EL (cell line): ENCODE results near the gene SAP25.

Experiments used
- DNase-seq: peaks from one replicate; pipeline ENCODE4 v3.0.0-alpha.2; 2016

The SAP25 gene

DNA sequence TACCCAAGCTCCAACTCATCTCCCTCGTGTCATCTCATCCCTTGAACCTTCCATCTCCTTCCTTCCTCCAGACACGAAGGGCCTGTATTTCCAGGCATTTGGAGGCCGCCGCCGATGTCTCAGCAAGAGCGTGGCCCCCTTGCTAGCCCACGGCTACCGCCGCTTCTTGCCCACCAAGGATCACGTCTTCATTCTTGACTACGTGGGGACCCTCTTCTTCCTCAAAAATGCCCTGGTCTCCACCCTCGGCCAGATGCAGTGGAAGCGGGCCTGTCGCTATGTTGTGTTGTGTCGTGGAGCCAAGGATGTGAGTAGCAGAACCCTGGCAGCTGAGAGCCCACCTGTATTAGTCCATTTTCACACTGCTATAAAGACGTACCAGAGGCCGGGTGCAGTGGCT, 17.9 kb upstream of the SAP25 start:
- no peak for DNase-seq

- no peak for DNase-seq
Observed at GRCh38 chr7:100590077-100590737, 16.5 kb upstream of the SAP25 start.

DNA sequence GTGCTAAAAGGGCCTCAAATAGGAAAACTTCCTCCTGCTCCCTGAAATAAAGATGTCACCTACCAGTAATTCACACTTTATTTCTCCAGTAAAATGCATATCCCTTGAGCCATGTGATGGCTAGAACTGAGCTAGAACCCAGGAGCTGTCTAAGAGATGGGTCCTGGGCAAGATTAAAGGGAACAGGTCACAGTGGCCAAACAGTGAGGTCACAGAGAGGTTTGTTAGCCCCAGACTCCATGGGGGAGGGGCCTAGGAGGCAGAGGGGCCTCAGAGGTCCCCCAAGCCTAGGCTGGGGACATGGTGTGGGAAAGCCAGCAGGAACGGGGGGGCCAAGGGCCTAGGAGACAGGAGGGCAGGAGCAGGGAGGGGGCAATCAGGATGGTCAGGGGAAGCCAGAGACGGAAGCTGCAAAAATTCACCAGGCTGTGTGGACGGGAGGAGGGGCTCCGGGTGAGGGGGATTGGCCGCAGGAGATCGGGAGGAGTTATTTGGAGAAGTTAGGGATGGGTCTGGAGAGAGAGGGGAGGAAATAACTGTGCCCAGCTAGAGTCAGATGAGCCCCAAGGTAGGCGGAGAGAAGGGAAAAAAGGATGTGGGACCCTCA, 15.7 kb upstream of the SAP25 start:
- no peak for DNase-seq

- DNase-seq, result peak; percentile 40
Observed at GRCh38 chr7:100588438-100588837, 14.7 kb upstream of the SAP25 start.

GRCh38 chr7:100586266-100587025, 12.7 kb upstream of the SAP25 start, which contains the start of gene FBXO24:
TSS of gene FBXO24 (plus strand) at chr7:100586328. CDS start at chr7:100586626, 298 bp downstream.
- DNase-seq, result peak; percentile 100

DNA sequence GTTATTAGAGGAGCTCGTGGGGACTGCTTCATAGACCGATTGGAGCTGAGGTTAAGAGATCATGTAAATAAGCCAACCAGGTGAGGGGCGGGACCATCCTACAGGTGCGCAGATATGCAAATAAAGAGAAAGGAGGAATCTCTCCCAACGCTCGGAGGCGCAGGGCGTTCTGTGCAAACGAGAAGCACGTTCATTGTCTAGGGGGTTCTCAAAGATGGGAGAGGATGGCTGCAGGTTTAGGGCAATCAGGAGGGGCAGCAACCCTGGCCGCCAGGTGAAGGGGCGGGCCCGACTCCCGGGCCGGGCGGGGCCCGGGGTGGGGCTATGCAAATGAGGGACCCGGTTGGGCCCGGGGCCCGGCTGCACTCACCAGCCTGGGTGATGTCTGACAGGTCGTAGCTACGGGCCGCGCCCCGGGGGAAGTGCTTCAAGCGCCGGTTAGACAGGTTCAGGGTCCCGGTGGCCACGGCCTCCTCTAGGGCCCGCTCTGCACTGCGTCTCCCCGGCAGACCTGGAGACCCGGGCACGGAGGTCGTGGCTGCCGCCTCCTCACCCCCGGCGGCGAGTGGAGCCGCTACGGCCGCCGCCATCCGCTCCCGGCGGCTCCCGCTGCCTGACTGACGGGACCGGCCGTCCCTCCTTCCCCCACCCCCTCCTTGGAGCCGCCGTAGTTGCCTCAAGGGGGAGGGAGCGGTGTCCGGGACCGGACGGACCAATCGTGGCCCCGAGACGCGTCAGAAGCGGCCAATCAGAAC, 12.0 kb upstream of the SAP25 start, which contains the start of gene LRCH4:
Gene LRCH4, minus strand, starts transcription at position 619 of the 755 bp plus-strand sequence. Its CDS starts 29 bp downstream, at position 590.
- DNase-seq, result peak; percentile 45

DNA sequence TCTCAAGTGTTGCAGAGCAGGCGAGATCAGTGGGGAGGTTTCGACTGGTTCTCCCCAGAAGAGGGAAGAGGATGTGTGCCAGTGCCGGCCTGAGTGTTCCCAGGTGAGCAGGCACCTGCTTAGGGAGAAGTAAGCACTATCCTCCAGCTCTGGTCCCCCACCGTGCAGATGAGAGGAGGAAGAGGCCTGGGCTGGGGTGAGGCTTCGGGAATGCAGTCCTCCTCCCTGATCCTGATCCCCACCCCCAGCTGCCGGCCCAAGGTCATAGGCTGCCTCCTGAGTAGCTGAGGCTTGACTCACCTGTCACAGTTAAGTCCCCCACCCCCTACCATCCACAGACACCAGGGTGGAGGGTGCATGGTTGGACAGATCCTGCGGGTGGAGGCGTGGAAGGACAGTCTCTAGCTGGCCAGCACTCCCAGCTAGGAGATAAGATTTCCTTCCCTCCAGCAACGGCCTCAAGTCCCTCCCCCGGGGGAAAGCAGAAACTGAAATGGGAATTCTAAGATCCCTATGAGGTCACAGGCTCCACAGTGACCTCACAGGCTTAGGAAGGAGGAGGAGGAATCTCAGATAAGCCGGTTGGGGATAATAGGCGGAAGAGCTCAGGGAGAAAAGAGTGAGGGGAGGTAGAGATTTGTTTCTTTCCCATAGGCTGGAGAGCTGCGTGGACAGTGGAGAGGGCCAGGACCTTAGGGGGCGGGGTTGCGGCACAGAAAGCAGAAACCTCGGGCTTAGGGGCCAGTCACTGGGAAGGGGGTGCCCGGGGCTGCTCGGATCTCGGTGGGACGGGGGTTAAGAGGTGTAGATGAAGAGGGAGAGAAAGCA, 11.2 kb upstream of the SAP25 start:
- DNase-seq, result peak; percentile 82

GRCh38 chr7:100584054-100584682, 10.5 kb upstream of the SAP25 start:
- no peak for DNase-seq

DNA sequence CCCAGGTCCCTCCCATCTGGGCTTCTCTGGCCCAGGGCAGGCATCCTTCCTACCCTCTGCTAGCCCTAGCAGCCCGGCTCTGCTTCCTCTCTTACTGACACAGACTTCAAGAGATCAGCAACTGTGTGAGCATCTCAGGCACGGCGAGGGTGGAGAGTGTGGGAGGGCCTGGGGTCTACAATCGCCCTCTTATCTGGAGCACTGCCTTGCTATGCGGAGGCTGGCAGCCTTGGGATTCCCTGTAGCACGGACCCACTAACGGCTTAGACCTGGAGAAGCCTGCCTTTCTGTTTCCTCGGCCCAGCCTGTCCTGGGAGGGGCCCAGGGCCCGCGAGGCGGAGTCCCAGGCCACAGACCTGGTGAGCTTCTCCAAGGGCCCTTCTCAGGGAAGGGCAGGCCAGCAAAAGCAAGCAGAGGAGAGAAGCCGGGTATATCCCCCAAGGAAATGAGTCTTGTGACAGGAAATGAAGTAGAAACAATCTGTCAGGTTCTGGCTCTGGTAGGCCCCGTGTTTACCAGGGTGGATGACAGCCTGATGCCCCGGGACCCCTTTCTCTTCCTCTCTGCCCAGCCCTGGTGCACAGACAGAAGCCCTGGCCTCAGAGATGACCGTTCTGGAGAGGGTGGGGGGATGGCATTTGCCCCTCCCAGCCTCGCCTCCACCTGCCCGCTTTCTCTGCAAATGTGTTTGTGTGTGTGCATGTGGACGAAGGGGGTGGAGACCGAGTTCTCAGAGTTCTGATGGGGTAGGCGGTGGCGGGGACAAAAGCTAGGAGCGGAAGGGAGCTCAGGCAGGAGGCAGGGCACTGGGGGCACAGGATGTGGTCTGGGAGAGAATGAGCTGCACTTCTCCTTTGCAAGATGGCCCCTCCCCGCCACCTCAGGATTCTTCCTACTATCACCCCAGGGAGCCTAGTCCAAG, 9.7 kb upstream of the SAP25 start:
- peak; percentile 34 for DNase-seq

DNA sequence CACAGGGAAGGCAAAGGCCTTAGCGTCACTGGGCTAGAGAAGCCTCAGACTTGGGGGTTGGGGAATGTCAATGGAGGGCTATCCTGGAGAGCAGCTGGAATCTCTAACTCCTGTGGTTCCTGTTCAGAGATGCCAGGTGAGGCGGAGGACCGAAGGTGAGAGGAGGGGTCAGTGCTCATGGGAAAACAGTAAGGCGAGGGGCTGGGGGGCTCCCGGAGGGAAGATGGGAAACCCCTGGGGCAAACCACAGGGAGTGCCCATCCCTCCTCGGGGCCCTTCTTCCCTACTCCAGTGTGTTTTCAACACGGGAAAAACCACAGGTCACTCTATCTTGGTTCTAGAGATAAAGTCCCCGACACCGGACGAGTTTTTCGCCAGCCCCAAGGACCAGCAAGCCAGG, 8.9 kb upstream of the SAP25 start:
- DNase-seq, result no peak

DNA sequence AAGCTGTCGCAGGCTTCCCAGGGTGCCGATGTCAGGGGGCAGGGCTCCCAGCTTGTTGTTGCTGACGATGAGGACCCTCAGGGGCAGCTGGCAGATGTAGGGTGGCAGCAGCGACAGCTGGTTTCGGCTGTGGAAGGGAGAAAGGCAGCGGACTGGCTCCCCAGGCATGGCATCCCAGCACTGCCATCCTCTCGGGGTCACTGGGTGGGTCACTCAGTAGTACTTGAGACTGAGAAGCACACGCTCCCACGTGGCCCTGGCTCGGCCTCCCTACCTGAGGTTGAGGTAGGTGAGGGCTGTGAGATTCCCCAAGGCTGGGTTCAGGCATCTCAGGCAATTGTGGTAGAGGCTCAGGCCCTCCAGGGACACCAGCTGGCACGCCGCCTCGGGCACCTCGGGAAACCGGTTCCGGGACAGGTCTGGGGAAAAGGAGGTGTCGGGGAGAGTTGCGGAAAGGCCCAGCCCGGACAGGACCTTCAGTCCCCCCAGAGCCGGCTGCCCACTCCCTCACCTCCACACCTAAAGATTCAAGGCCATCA, 8.4 kb upstream of the SAP25 start:
- DNase-seq, result no peak

- DNase-seq, result no peak
Observed at GRCh38 chr7:100580466-100581283, 7.0 kb upstream of the SAP25 start.

DNA sequence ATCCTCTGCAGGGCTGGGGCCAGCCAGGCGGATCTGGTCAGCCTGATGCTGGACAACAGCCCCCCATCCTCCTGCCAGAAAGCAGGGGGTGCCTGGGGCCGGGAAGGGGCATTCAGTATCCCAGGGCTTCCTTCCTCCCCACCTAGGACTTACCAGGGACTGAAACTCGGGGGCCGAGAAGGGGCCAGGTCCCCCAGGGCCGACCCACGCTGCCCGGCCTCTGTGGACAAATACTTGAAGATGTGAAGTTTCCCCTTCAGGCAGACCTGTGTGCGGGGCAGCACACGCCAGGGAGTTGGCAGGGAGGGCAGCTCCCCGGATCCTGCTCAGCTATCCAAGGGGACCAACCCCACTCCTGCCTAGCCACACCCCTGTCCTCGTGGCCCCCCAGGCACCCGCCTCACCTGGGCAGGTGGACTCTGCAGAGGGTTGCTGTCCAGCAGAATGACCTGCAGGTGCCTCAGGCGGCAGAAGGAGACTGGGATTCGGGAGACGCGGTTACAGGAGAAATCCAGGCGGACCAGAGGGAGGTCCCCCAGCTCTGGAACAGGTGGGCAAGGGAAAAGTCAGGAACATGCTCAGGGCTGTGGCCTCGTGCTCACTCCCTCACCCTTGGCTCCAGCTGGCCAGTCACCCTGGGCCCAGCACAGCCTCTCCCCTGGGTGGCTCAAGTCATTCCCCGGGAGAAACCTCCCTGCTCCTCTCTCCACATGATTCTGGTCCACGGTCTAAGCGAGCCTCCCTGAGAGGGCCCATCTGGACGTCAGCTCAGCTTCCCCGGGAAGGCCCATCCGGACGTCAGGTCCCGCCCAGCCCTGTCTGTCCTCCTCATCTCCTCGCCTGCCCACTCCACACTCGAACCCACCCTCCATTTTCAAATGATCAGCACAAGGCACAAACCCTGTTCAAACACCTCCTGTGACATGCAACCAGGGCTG, 4.8 kb upstream of the SAP25 start:
- no peak for DNase-seq

DNA sequence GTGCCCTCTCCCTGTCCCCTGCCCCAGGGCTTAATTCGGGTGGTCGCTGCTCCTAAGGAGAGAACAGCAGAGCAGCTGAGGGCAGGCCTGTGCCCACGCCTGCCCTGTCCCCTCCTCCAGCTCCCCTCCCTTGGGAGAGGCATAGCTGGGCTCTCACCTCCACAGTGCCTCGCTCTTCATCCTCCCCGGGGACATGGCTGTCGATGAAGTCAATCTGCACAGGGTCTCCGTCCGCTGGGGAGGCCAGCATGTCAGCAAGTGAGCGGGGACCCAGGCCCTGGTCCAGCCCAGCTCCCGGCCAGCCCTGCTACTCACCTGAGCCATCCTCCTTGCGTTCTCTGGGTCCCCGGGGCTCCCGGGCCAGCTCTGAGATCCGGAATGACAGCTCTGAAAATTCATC, 3.8 kb upstream of the SAP25 start:
- DNase-seq, result no peak

DNA sequence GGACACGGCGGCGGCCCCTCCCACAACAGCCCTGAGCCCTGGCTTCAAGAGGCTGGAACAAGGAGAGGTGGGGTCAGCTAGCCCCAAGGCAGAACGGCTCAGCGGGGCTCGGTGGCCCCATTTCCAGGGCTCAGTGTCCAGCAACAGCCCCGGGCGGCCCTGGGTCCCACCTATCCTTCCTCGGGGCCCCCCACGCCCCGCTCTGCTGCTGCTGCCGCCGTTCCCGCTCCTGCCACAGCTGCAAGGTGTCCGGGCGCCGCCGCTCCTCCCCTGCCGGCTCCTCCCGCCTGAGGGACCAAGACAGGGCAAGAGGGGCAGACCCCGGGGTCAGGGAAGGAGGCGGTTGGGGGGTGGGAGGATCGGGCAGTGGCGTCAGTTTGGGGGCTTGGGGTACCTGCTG, 3.4 kb upstream of the SAP25 start:
- DNase-seq, result no peak

DNA sequence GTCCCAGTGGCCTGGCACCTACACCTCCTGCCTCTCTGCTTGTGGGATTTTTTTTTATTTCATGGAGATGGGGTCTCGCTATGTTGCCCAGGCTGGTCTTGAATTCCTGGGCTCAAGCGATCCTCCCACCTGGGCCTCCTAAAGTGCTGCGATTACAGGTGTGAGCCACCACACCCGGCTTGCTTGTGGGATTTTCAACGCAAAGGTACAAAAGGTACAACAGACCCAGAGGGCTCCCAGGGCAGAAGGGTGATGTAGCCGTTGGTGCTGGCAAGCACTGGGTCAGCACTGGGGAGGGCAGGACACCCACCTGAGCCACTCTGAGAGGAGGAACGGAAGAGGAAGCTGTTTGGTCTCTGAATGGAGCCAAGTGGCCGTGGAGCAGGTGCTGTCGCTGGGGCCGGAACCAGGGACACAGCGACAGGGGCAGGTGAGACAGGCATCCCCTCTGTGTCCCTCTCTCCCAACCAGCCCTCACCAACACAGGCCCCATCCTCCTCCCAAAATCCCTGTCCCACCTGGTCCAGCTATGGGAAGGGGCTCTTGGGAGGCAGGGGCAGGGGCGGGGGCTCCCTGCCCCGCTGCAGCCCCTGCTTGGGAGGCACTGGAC, 2.8 kb upstream of the SAP25 start:
- DNase-seq, result no peak

DNA sequence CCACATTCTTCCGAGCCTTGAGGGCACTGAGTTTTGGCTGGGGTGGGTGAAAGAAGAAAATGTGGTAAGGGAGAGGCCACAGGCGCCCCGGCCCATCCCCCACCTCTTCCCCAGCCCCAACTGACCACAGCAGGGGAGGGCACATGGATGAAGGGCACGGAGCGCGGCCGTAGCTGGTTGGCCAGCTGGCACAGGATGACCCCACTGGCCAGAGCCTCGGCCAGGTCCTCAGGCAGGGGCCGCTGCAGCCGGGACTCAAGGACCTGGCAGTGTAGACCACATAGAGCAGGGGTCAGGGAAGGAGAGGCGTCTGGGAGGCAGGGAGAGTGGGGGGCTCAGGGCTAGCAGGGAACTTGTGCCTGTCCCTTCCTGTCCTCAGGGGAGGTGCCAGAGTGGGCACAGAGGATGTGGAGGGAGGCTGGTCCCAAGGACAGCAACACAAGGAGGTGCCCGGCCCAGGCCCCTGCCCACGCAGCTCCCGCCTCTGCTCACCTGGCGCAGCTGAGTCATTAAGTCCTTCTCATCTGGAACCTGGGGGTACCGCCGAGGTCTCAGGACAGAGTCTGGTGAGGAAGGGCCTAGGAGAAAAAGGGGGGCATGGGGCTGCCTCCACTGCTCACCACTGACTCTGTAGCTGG, 2.2 kb upstream of the SAP25 start:
- no peak for DNase-seq
